Gastroesophageal sphincter (tissue), 4 donors: ENCODE data around the gene HSPA1B. TPM values are rescaled to one million over a fixed set of nuclear protein-coding genes. Genes with fewer than 3 reads are reported as not detected.

Experiments
- ATAC-seq: fragments of 150-250 bp; one replicate; pipeline ENCODE4 v1.9.1; 2016; ENCODE audit warnings: mild to moderate bottlenecking, moderate library complexity
- H3K27ac ChIP-seq, 4 donors: fragments of 200-600 bp; sonication (generic) in 3 of 4; 1 replicate in 3 of 4; 2 replicates in 1 of 4; pipeline ENCODE4 v1.5.1; 2016 to 2019
- H3K27me3 ChIP-seq: fragments of 200-600 bp; sonication (generic); one replicate; pipeline ENCODE4 v1.5.1; 2019
- H3K36me3 ChIP-seq, 2 donors: fragments of 200-600 bp; sonication (generic); one replicate each; pipeline ENCODE4 v1.5.1; 2019; ENCODE audit warnings: control low read depth in 1 of 2
- H3K4me1 ChIP-seq, 3 donors: fragments of 200-600 bp; sonication (generic); 1 replicate in 2 of 3; 2 replicates in 1 of 3; pipeline ENCODE4 v1.5.1; 2016 to 2019; ENCODE audit warnings: control low read depth in 2 of 3
- H3K4me3 ChIP-seq, 2 donors: fragments of 200-600 bp; sonication (generic); one replicate each; pipeline ENCODE4 v1.5.1; 2019; ENCODE audit warnings: mild to moderate bottlenecking in 1 of 2, moderate library complexity in 1 of 2
- H3K9me3 ChIP-seq, 3 donors: fragments of 200-600 bp; sonication (generic); one replicate each; pipeline ENCODE4 v1.5.1; 2017 to 2019; ENCODE audit warnings: control low read depth in 2 of 3
- CTCF ChIP-seq, 4 experiments: fragments of 200-600 bp in 2 of 4; fragments of 450-650 bp in 2 of 4; sonication (generic) in 1 of 4; IDR thresholded peaks; one replicate each; pipeline ENCODE4 v1.5.1; 2017 to 2019; ENCODE audit warnings: antibody characterized with exemption in 4 of 4, mild to moderate bottlenecking in 2 of 4, moderate library complexity in 2 of 4
- EP300 ChIP-seq: sonication (generic); formaldehyde crosslinking; IDR thresholded peaks from one replicate; pipeline ENCODE4 v1.6.1; 2017; ENCODE audit warnings: antibody characterized with exemption, mild to moderate bottlenecking
- POLR2A ChIP-seq, 2 donors: fragments of 450-650 bp; IDR thresholded peaks; one replicate each; pipeline ENCODE4 v1.6.1; 2017; ENCODE audit warnings: antibody characterized with exemption in 2 of 2, mild to moderate bottlenecking in 2 of 2, moderate library complexity in 1 of 2
- POLR2AphosphoS5 ChIP-seq: sonication (generic); formaldehyde crosslinking; IDR thresholded peaks from one replicate; pipeline ENCODE4 v1.6.1; 2017; ENCODE audit warnings: antibody characterized with exemption
- WGBS, 2 donors: methylation state at CpG; one replicate each; pipeline ENCODE4 v1.1.5; 2018; ENCODE audit warnings: low coverage in 1 of 2; 5-methylcytosine and 5-hydroxymethylcytosine counted together
- total RNA-seq, 4 donors: library from RNA; depleted of rRNA; stranded (reverse); fragments of >200 nt; gene quantifications; one replicate each; pipeline ENCODE4 v1.1.0, GENCODE V29; 2016

Gene HSPA1B
- total RNA-seq, 4 donors from 2014 or later, result 198 to 260 (median 219) TPM

GRCh38 chr6:31870385-31870921 is 42.9 kb downstream of the HSPA1B start:
- H3K4me1 ChIP-seq, result no peaks in the 10 kb centered on the region
- H3K36me3 ChIP-seq, result no peaks in the 10 kb centered on the region
- no peak for ATAC-seq
- WGBS, 2 donors, result 80% methylated on average over 1 of the region's 16 CpGs; no CpG with 5 or more reads in 1 of the 2 donors
- no peak overlapping the region for H3K27ac ChIP-seq
- no peaks in the 10 kb centered on the region for H3K9me3 ChIP-seq
- no peak overlapping the region for H3K4me3 ChIP-seq
- no peak for TF ChIP-seq POLR2AphosphoS5
- no peak for TF ChIP-seq EP300
- TF ChIP-seq CTCF (IDR thresholded peaks at IDR 0.05), result no peak
- no peak for TF ChIP-seq POLR2A (IDR thresholded peaks at IDR 0.05)
- peaks cover 12% of the 10 kb centered on the region for H3K27me3 ChIP-seq

GRCh38 chr6:31871046-31871659 is 43.6 kb downstream of the HSPA1B start:
- H3K4me1 ChIP-seq, result no peaks in the 10 kb centered on the region
- H3K4me3 ChIP-seq, result no peak overlapping the region
- 46% methylated on average over 3 to 4 of the region's 9 CpGs for WGBS, 2 donors
- H3K27me3 ChIP-seq, result peaks cover 12% of the 10 kb centered on the region
- H3K9me3 ChIP-seq, result no peaks in the 10 kb centered on the region
- ATAC-seq, result no peak
- H3K27ac ChIP-seq, result no peak overlapping the region
- no peaks in the 10 kb centered on the region for H3K36me3 ChIP-seq
- no peak for TF ChIP-seq EP300
- no peak for TF ChIP-seq POLR2A (IDR thresholded peaks at IDR 0.05)
- TF ChIP-seq POLR2AphosphoS5, result no peak
- no peak for TF ChIP-seq CTCF (IDR thresholded peaks at IDR 0.05)

- no peak overlapping the region for H3K4me3 ChIP-seq
- H3K4me1 ChIP-seq, result no peaks in the 10 kb centered on the region
- H3K36me3 ChIP-seq, result no peaks in the 10 kb centered on the region
- H3K27ac ChIP-seq, result no peak overlapping the region
- no peak for ATAC-seq
- no peak for TF ChIP-seq POLR2A (IDR thresholded peaks at IDR 0.05)
- TF ChIP-seq POLR2AphosphoS5, result no peak
- TF ChIP-seq EP300, result no peak
- TF ChIP-seq CTCF (IDR thresholded peaks at IDR 0.05), result no peak
- no peaks in the 10 kb centered on the region for H3K9me3 ChIP-seq
- WGBS, 2 donors, result 70 to 86% methylated on average over 1 to 4 of the region's 4 CpGs
- H3K27me3 ChIP-seq, result peaks cover 12% of the 10 kb centered on the region
These were observed 46.6 kb downstream of the HSPA1B start for GRCh38 chr6:31874084-31874670.

GRCh38 chr6:31874836-31875572 is 47.5 kb downstream of the HSPA1B start:
- H3K27ac ChIP-seq, result no peak overlapping the region
- peaks cover 0 to 7% of the 10 kb centered on the region in 2 donors for H3K36me3 ChIP-seq
- H3K4me3 ChIP-seq, result no peak overlapping the region
- TF ChIP-seq POLR2AphosphoS5 (no peak), CTCF (IDR thresholded peaks at IDR 0.05) (no peak)
- ATAC-seq, result no peak
- 87 to 100% methylated on average over 1 to 2 of the region's 5 CpGs for WGBS, 2 donors
- H3K9me3 ChIP-seq, result no peaks in the 10 kb centered on the region
- H3K27me3 ChIP-seq, result peaks cover 12% of the 10 kb centered on the region
- no peaks in the 10 kb centered on the region for H3K4me1 ChIP-seq
